Spleen (tissue), 7 donors: Measurements from ENCODE around the gene CCL1.

Experiments used
- CTCF ChIP-seq, 11 experiments: fragments of 200-600 bp in 7 of 11; fragments of 450-650 bp in 4 of 11; sonication (generic) in 4 of 11; IDR thresholded peaks in 8 of 11; conservative IDR thresholded peaks in 3 of 11; 1 replicate in 7 of 11; 2 replicates in 4 of 11; pipeline versions ENCODE4 v1.4.0 to v1.8.0; 2016 to 2021; ENCODE audit warnings: antibody characterized with exemption in 11 of 11, inconsistent platforms in 4 of 11, mild to moderate bottlenecking in 1 of 11
- POLR2AphosphoS5 ChIP-seq, 3 donors: sonication (generic); formaldehyde crosslinking; IDR thresholded peaks; one replicate each; pipeline ENCODE4 v1.5.1; 2017; ENCODE audit warnings: antibody characterized with exemption in 3 of 3
- donor health status: DM: no; HTN: no; CAD: no; lungs with moderate emphysema.
- donor health status: DM: no; HTN: no; CAD: no.
- donor health status: DM: no; HTN: no; CAD: no.

DNA sequence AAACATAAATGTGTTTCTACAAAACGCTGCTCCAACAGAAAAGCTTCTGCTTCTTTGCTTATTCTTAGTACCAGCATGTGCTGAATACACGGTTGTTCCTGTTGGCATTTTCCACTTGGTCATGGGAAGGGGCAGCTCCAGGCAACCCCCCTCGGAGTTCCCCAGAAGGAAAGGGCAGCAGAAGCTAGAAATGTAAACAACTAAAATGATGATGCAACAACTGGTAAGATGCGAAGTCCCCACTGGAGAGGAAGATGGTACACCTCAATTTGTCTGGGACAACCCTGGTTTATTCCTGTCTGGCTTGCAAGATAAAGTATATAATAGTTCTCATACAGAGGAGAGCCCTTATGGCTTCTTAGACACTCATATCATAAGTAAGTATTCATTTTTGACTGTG, 16.0 kb downstream of the CCL1 start:
- TF ChIP-seq POLR2AphosphoS5 (IDR thresholded peaks at IDR 0.05) (no peak), CTCF (IDR thresholded peaks at IDR 0.05 in 8 of 11, conservative IDR thresholded peaks at IDR 0.05 in 3 of 11) (no peak)
